ENCODE results near the gene CDH23.

GRCh38 chr10:71408436-71409225, 11.9 kb downstream of the CDH23 start:
- TF ChIP-seq CTCF (IDR thresholded peaks at IDR 0.05) (no peak), POLR2A (IDR thresholded peaks at IDR 0.05) (no peak)
